ENCODE results near the gene C4BPA. TPM values are rescaled to one million over a fixed set of nuclear protein-coding genes. Genes with fewer than 3 reads are reported as not detected.

The C4BPA gene
- total RNA-seq, 6 experiments from 2014 or later: not detected

GRCh38 chr1:207151920-207152319, 47.9 kb downstream of the C4BPA start:
- H3K9me3 Mint-ChIP-seq: no peaks in the 10 kb centered on the region
- DNase-seq: no peak
- peaks cover 5% of the 10 kb centered on the region; the same call in 1 of the 2 replicates for H3K4me1 Mint-ChIP-seq (ENCODE audit: low read depth)
- H3K27me3 Mint-ChIP-seq (ENCODE audit: insufficient read depth): peaks cover 3% of the 10 kb centered on the region
- H3K27ac Mint-ChIP-seq: no peak overlapping the region
- no peak overlapping the region for H3K4me3 Mint-ChIP-seq
- no peaks in the 10 kb centered on the region for H3K36me3 Mint-ChIP-seq (ENCODE audit: low read depth)
- TF ChIP-seq, protein P1, sequence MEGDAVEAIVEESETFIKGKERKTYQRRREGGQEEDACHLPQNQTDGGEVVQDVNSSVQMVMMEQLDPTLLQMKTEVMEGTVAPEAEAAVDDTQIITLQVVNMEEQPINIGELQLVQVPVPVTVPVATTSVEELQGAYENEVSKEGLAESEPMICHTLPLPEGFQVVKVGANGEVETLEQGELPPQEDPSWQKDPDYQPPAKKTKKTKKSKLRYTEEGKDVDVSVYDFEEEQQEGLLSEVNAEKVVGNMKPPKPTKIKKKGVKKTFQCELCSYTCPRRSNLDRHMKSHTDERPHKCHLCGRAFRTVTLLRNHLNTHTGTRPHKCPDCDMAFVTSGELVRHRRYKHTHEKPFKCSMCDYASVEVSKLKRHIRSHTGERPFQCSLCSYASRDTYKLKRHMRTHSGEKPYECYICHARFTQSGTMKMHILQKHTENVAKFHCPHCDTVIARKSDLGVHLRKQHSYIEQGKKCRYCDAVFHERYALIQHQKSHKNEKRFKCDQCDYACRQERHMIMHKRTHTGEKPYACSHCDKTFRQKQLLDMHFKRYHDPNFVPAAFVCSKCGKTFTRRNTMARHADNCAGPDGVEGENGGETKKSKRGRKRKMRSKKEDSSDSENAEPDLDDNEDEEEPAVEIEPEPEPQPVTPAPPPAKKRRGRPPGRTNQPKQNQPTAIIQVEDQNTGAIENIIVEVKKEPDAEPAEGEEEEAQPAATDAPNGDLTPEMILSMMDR (IDR thresholded peaks at IDR 0.05): no peak

DNA sequence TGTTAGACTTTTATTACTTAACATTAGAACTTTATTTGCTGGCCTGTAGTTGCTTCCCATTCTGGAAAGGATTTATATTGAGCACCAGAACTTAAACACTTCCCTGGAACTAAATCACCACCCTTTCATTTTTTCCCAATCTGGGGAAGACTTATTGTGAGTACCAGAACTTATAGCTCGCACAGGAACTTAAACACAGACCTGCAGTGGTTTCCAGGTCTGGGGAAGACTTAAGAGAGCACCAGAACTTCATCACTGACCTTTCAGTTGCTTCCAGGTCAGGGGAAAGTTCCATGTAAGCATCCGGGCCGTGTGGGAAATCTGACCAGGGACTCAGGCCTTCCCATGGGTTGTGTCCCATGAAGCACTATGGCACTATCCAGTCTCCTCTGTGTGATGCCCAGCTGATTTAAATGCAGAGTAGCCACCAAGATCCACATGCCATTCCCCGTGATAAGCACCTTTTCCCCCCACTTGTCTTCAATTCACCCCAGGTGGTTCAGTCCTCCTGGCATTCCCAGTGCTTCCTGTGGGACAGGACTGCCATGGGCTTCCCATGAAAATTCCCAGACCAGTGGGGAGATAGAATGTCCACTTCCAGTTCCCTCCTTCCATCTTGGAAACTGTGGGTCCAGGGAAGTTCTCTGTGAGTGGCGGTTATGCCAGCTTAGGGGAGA, 48.9 kb downstream of the C4BPA start:
- Mint-ChIP-seq H3K9me3 (no peaks in the 10 kb centered on the region), H3K36me3 (ENCODE audit: low read depth) (no peaks in the 10 kb centered on the region), H3K4me3 (peak overlapping the region; percentile 66; the same call in 1 of the 2 replicates), H3K27me3 (ENCODE audit: insufficient read depth) (peaks cover 3% of the 10 kb centered on the region), H3K4me1 (ENCODE audit: low read depth) (peaks cover 5% of the 10 kb centered on the region; the same call in 1 of the 2 replicates), H3K27ac (peak overlapping the region; percentile 45; the same call in 1 of the 2 replicates)
- TF ChIP-seq, protein P1 (IDR thresholded peaks at IDR 0.05): no peak
- no peak for DNase-seq

- Mint-ChIP-seq H3K9me3 (no peaks in the 10 kb centered on the region), H3K27ac (no peak overlapping the region), H3K36me3 (ENCODE audit: low read depth) (no peaks in the 10 kb centered on the region), H3K27me3 (ENCODE audit: insufficient read depth) (peaks cover 3% of the 10 kb centered on the region), H3K4me1 (ENCODE audit: low read depth) (peaks cover 5% of the 10 kb centered on the region; the same call in 1 of the 2 replicates), H3K4me3 (no peak overlapping the region)
- TF ChIP-seq, protein P1 (IDR thresholded peaks at IDR 0.05): no peak
- no peak for DNase-seq
These were observed 51.0 kb downstream of the C4BPA start for GRCh38 chr1:207155028-207155427.

DNA sequence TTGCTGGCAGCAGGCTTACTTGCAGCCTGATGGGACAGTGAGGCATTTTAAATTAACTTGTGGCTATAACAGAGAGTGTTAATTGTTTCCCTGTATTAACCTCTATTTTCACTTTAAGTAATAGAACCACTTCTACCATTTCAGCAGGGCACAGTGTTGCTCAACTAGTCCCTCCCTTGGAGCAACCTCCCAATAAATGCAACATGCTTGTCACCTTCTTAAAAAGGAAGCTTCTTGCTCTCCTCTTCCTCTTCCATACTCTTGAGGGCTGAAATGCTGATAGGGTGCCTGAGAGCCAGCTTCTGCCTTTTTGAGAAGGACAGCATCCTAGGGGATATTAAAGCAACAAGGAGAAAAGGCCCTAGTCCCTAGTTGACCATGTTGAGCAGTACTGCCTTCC, 52.1 kb downstream of the C4BPA start:
- TF ChIP-seq, protein P1 (IDR thresholded peaks at IDR 0.05): no peak
- H3K27me3 Mint-ChIP-seq (ENCODE audit: insufficient read depth): no peaks in the 10 kb centered on the region; the same call in none of the 2 replicates
- no peak for DNase-seq
- H3K9me3 Mint-ChIP-seq: no peaks in the 10 kb centered on the region
- H3K36me3 Mint-ChIP-seq (ENCODE audit: low read depth): no peaks in the 10 kb centered on the region
- H3K4me3 Mint-ChIP-seq: no peak overlapping the region
- no peak overlapping the region for H3K27ac Mint-ChIP-seq
- H3K4me1 Mint-ChIP-seq (ENCODE audit: low read depth): peaks cover 5% of the 10 kb centered on the region; the same call in 1 of the 2 replicates

GRCh38 chr1:207156826-207157225, 52.8 kb downstream of the C4BPA start:
- TF ChIP-seq, protein P1 (IDR thresholded peaks at IDR 0.05): no peak
- no peak for DNase-seq
- no peak overlapping the region for H3K27ac Mint-ChIP-seq
- peaks cover 5% of the 10 kb centered on the region; the same call in 1 of the 2 replicates for H3K4me1 Mint-ChIP-seq (ENCODE audit: low read depth)
- H3K4me3 Mint-ChIP-seq: no peak overlapping the region
- H3K36me3 Mint-ChIP-seq (ENCODE audit: low read depth): no peaks in the 10 kb centered on the region
- H3K9me3 Mint-ChIP-seq: no peaks in the 10 kb centered on the region
- no peaks in the 10 kb centered on the region; the same call in none of the 2 replicates for H3K27me3 Mint-ChIP-seq (ENCODE audit: insufficient read depth)

Data from HFFc6 (cell line).